BE2C (cell line): ENCODE measurements around the gene CTNNBL1.

Source experiments
- DNase-seq: peaks from one replicate; pipeline ENCODE4 v3.0.0-alpha.2; 2020
- H3K27me3 ChIP-seq: fragments of 250-450 bp; sonication (Bioruptor Pico); 2 replicates; pipeline ENCODE4 v1.5.1; 2020; ENCODE audit warnings: mild to moderate bottlenecking
- H3K36me3 ChIP-seq: fragments of 250-450 bp; sonication (Bioruptor Pico); 2 replicates; pipeline ENCODE4 v1.5.1; 2020; ENCODE audit warnings: mild to moderate bottlenecking
- H3K4me1 ChIP-seq: fragments of 250-450 bp; sonication (Bioruptor Pico); 2 replicates; pipeline ENCODE4 v1.5.1; 2020
- H3K4me3 ChIP-seq: 2 replicates; pipeline ENCODE4 v1.5.1; 2011; ENCODE audit warnings: low read depth, low read length
- H3K9me3 ChIP-seq: fragments of 250-450 bp; sonication (Bioruptor Pico); 2 replicates; pipeline ENCODE4 v1.5.1; 2020
- TF ChIP-seq, protein P1 (sequence below): IDR thresholded peaks from 2 replicates; pipeline ENCODE4 v1.5.1; 2012; ENCODE audit warnings: mild to moderate bottlenecking, low read depth, low read length

CTNNBL1 gene

DNA sequence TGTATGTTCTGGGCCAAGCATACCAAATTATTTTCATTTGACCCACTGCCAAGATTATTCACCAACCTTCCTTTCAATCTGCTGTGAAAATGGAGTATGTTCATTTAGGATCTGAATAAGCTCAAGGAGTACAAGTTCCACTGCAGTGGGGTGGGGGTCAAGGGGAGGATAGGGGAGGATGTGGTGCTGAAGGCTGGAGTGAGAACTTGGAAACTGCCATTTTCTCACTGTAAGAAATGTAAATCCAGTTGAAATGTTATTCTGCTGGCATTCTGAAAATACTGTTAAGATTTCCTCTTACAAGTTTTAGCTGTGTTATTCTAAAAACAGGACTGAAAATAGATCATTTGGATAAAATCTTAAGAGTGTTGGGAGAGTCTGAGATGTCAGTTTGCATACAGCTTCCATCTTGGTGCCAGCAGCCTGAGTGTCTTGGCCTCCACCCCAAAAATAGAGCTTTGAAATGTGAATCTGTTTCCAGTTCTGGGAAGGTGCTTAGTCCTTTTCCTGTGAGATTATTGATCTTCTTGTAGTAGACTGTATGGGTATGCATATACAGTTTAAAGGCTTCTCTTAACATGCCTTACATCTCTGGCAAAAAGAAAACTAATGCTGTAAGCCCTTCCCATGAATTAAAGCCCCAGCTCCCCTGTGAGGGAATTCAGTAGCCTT lies 84.3 kb downstream of the CTNNBL1 start:
- DNase-seq: no peak
- no peaks in the 10 kb centered on the region; the same call in 1 of the 2 replicates for H3K36me3 ChIP-seq
- no peaks in the 10 kb centered on the region for H3K27me3 ChIP-seq
- H3K9me3 ChIP-seq: no peaks in the 10 kb centered on the region
- no peaks in the 10 kb centered on the region for H3K4me1 ChIP-seq
- TF ChIP-seq, protein P1, sequence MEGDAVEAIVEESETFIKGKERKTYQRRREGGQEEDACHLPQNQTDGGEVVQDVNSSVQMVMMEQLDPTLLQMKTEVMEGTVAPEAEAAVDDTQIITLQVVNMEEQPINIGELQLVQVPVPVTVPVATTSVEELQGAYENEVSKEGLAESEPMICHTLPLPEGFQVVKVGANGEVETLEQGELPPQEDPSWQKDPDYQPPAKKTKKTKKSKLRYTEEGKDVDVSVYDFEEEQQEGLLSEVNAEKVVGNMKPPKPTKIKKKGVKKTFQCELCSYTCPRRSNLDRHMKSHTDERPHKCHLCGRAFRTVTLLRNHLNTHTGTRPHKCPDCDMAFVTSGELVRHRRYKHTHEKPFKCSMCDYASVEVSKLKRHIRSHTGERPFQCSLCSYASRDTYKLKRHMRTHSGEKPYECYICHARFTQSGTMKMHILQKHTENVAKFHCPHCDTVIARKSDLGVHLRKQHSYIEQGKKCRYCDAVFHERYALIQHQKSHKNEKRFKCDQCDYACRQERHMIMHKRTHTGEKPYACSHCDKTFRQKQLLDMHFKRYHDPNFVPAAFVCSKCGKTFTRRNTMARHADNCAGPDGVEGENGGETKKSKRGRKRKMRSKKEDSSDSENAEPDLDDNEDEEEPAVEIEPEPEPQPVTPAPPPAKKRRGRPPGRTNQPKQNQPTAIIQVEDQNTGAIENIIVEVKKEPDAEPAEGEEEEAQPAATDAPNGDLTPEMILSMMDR: no peak
- H3K4me3 ChIP-seq: no peak overlapping the region

DNA sequence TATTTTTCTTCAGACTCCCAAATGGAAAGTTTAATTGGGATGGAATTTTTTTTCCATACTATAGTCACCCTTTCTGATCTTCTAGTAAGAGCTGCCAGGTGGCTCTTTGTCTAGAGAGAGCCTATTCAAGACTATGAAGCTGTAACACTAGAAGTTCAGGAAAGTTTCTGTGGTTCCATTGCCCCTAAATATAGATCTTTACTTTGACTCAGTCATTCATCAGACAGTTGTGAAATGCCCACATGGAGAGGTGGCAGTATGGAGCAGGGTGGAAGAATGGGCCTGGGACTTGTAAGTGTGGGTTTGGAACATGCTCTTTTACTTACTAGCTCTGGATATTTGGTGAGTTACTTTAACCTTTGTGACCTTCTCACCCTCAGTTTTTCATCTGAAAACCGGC lies 87.8 kb downstream of the CTNNBL1 start:
- TF ChIP-seq, protein P1: no peak
- DNase-seq: no peak
- Histone ChIP-seq H3K4me1 (no peaks in the 10 kb centered on the region), H3K9me3 (no peaks in the 10 kb centered on the region), H3K4me3 (no peak overlapping the region), H3K36me3 (no peaks in the 10 kb centered on the region; the same call in 1 of the 2 replicates), H3K27me3 (no peaks in the 10 kb centered on the region)

DNA sequence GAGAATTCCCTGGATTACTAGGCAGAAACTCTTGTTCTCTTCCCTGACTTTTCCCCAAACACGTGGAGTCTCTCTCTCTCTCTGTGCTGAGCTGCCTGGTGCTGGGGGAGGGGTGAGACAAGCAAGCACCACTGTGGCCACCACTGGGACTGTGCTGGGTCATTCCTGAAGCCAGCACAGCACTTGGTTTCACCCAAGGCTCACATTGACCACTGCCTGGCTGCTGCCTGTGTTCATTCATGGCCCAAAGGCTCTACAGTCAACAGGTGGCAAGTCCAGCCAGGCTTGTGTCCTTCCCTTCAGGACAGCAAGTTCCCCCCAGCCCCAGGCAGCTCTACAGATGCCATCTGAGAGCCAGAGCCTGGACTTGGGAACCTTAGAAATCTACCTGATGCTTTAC lies 92.2 kb downstream of the CTNNBL1 start:
- Histone ChIP-seq H3K4me3 (no peak overlapping the region), H3K27me3 (no peaks in the 10 kb centered on the region), H3K36me3 (no peaks in the 10 kb centered on the region), H3K4me1 (no peaks in the 10 kb centered on the region), H3K9me3 (no peaks in the 10 kb centered on the region)
- TF ChIP-seq, protein P1: no peak
- no peak for DNase-seq

DNA sequence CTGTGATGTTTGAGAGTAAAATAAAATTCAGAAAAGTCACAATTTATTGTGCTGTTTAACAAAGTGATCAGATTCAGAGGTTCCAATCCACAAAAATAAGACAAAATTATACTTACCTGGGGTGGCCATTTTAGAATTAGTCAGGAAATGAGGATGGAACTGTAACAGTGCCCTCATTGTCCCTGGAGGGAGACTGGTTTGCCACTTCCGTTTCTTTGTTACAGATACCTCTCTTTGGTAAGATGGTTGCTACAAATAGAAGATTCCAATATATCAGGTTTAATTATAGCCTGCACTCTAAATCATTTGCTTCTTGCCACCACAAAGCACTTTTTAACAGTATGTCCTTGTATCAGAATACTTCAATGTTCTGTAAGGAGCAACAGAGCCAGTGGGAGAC lies 95.6 kb downstream of the CTNNBL1 start:
- H3K27me3 ChIP-seq: no peaks in the 10 kb centered on the region
- no peaks in the 10 kb centered on the region for H3K36me3 ChIP-seq
- no peak for DNase-seq
- H3K9me3 ChIP-seq: no peaks in the 10 kb centered on the region
- TF ChIP-seq, protein P1: no peak
- H3K4me1 ChIP-seq: no peaks in the 10 kb centered on the region
- no peak overlapping the region for H3K4me3 ChIP-seq

DNA sequence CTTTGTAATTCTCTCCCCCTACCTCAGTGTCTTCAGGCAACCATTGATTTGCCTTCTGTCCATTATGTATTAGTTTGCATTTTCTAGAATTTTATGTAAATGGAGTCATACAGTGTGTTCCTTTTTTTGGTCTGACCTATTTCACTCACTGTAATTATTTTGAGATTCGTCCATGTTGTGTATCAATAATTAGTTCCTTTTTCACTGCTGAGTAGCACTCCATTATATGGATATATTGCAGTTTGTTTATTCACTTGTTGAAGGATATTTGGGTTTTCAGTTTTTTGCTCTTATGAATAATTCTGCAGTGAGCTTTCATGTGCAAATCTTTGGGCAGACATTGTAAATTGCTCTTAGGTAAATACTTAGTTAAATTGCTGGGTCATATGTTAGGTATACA lies 97.1 kb downstream of the CTNNBL1 start:
- DNase-seq: no peak
- Histone ChIP-seq H3K27me3 (no peaks in the 10 kb centered on the region), H3K4me3 (no peak overlapping the region), H3K36me3 (no peaks in the 10 kb centered on the region), H3K4me1 (no peaks in the 10 kb centered on the region), H3K9me3 (no peaks in the 10 kb centered on the region)
- TF ChIP-seq, protein P1: no peak

DNA sequence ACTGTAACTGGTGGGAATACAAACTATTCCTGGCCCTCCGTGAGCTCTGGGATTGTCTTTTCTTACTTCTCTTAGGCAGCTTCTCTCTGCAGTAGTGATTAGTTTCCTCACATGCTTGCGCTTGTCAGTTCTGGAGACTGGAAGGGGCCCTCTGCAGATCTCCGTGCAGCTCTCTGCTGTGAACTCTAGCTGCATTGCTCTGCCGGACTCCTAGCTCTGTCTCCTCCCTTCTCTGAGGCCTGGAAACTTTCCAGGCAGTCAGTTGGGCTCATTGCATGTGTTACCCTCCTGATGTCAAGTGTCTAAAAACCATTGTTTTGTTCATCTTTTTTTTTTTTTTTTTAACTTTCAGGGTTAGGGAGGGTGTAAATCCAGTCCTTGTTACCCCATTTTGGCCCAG lies 102.3 kb downstream of the CTNNBL1 start:
- Histone ChIP-seq H3K4me1 (no peaks in the 10 kb centered on the region), H3K36me3 (peaks cover 9% of the 10 kb centered on the region), H3K4me3 (no peak overlapping the region), H3K27me3 (no peaks in the 10 kb centered on the region), H3K9me3 (no peaks in the 10 kb centered on the region)
- TF ChIP-seq, protein P1: no peak
- DNase-seq: no peak
